Measurements from ENCODE around the gene COPA. TPM values are rescaled to one million over a fixed set of nuclear protein-coding genes. Genes with fewer than 3 reads are reported as not detected.

The COPA gene
- total and polyA plus RNA-seq, 10 of the 15 experiments (the other 5 are each of a cell fraction or from before 2014, with no cell fraction given): 53.7 to 180 (median 123) TPM

- SMC1A ChIA-PET (ENCODE audit: uncharacterized antibody, unreplicated experiment): interaction anchor here (0.9 to 9.5 kb wide), 5 partner anchors 11 to 37 kb away, joined by 3 to 98 read pairs (median 9); no protein-coding TSS in a partner anchor
- in situ Hi-C loops (cut with MboI) (no loop called here), intact Hi-C loops (cut with micrococcal nuclease; ENCODE audit: unreplicated experiment) (no loop called here)
- Histone ChIP-seq H3K27ac (ENCODE audit: control insufficient read depth, insufficient read depth) (no peak overlapping the region), H3K4me2 (ENCODE audit: control insufficient read depth, insufficient read depth) (no peak overlapping the region), H3K4me3 (no peak overlapping the region), H3K4me1 (ENCODE audit: control insufficient read depth, insufficient read depth, low read length) (no peaks in the 10 kb centered on the region), H3K27me3 (replicated peaks in 1 of 2; ENCODE audit: control insufficient read depth in 2 of 2, insufficient read depth in 2 of 2, low read length in 1 of 2) (no peaks in the 10 kb centered on the region), H2AFZ (ENCODE audit: control insufficient read depth, low read depth, low read length) (no peak overlapping the region), H3K36me3 (ENCODE audit: control insufficient read depth in 2 of 2, insufficient read depth in 2 of 2, low read length in 1 of 2) (no peaks in the 10 kb centered on the region; a peak in 1 of 4 replicates), H3K9me3 (replicated peaks; ENCODE audit: control insufficient read depth, insufficient read depth, low read length) (no peaks in the 10 kb centered on the region), H3K9ac (ENCODE audit: control insufficient read depth, insufficient read depth, low read length) (no peak overlapping the region), H4K20me1 (ENCODE audit: control insufficient read depth, insufficient read depth) (no peaks in the 10 kb centered on the region), H3K79me2 (ENCODE audit: control insufficient read depth, insufficient read depth, low read length) (peaks cover 26% of the 10 kb centered on the region)
- TF ChIP-seq CBX3 (IDR thresholded peaks at IDR 0.05; ENCODE audit: borderline replicate concordance, low read depth): no peak
- no peak for TF ChIP-seq CREB1 (IDR thresholded peaks at IDR 0.05; ENCODE audit: low read depth)
- no TSS peak for BruUV-seq (replicated peaks)
- ATAC-seq (no peak), FAIRE-seq (no peak), DNase-seq (ENCODE audit: low read depth, low spot score) (no peak)
- POLR2A ChIA-PET: no interaction called here
- RAD21 ChIA-PET (ENCODE audit: unreplicated experiment): interaction anchor here (1.7 to 6.0 kb wide), 3 partner anchors 36 to 65 kb away, joined by 5 to 128 read pairs (median 6); partner anchors contain the start of gene CASQ1
- CTCF ChIA-PET: interaction anchor here (0.6 to 10.6 kb wide), 7 partner anchors 14 to 150 kb away, joined by 3 to 273 read pairs (median 8); partner anchors contain the start of gene CASQ1
- 65% methylated on average over 4 of the region's 4 CpGs for WGBS (ENCODE audit: insufficient coverage, insufficient replicate concordance, low lambda C conversion rate, missing lambda C conversion rate)
These were observed 87.2 kb downstream of the COPA start for GRCh38 chr1:160255781-160256300.

GRCh38 chr1:160251687-160252526, 91.1 kb downstream of the COPA start:
- peaks cover 3% of the 10 kb centered on the region for H3K79me2 ChIP-seq (ENCODE audit: control insufficient read depth, insufficient read depth, low read length)
- intact Hi-C loops (cut with micrococcal nuclease; ENCODE audit: unreplicated experiment) (loop anchor here (1.0 to 5.0 kb wide), 4 partner anchors 40 to 151 kb away; no protein-coding TSS in a partner anchor), in situ Hi-C loops (cut with MboI) (loop anchor here (5.0 kb wide), 2 partner anchors 55 to 155 kb away; partner anchors contain the start of gene IGSF8)
- H3K4me3 ChIP-seq: no peak overlapping the region
- RAD21 ChIA-PET (ENCODE audit: unreplicated experiment): interaction anchor here (0.6 to 6.0 kb wide), 33 partner anchors 11 to 222 kb away, joined by 3 to 128 read pairs (median 8); partner anchors contain the start of genes CASQ1, DCAF8, IGSF8 and PEA15
- H3K9me3 ChIP-seq (replicated peaks; ENCODE audit: control insufficient read depth, insufficient read depth, low read length): no peaks in the 10 kb centered on the region
- H4K20me1 ChIP-seq (ENCODE audit: control insufficient read depth, insufficient read depth): no peaks in the 10 kb centered on the region
- no peaks in the 10 kb centered on the region for H3K4me1 ChIP-seq (ENCODE audit: control insufficient read depth, insufficient read depth, low read length)
- no peak overlapping the region for H3K9ac ChIP-seq (ENCODE audit: control insufficient read depth, insufficient read depth, low read length)
- CTCF ChIA-PET: interaction anchor here (0.6 to 10.6 kb wide), 60 partner anchors 11 to 1144 kb away, joined by 3 to 273 read pairs (median 5); partner anchors contain the start of genes ATP1A4, CASQ1, DCAF8 and IGSF8
- peak; percentile 31 for DNase-seq (ENCODE audit: low read depth, low spot score)
- peak; percentile 84 for FAIRE-seq
- BruUV-seq (replicated peaks): no TSS peak
- 85% methylated on average over 5 of the region's 5 CpGs for WGBS (ENCODE audit: insufficient coverage, insufficient replicate concordance, low lambda C conversion rate, missing lambda C conversion rate)
- H3K36me3 ChIP-seq (ENCODE audit: control insufficient read depth in 2 of 2, insufficient read depth in 2 of 2, low read length in 1 of 2): no peaks in the 10 kb centered on the region; a peak in 1 of 4 replicates
- POLR2A ChIA-PET: interaction anchor here (0.6 to 3.4 kb wide), 8 partner anchors 9 to 164 kb away, joined by 3 to 22 read pairs (median 3); partner anchors contain the start of genes DCAF8 and IGSF8
- no peak overlapping the region for H3K4me2 ChIP-seq (ENCODE audit: control insufficient read depth, insufficient read depth)
- SMC1A ChIA-PET (ENCODE audit: uncharacterized antibody, unreplicated experiment): interaction anchor here (0.6 to 9.5 kb wide), 51 partner anchors 10 to 245 kb away, joined by 3 to 123 read pairs (median 5); partner anchors contain the start of genes CASQ1, DCAF8, PEA15 and PEX19
- no peaks in the 10 kb centered on the region for H3K27me3 ChIP-seq (replicated peaks in 1 of 2; ENCODE audit: control insufficient read depth in 2 of 2, insufficient read depth in 2 of 2, low read length in 1 of 2)
- no peak overlapping the region; the same call in 1 of the 2 replicates for H3K27ac ChIP-seq (ENCODE audit: control insufficient read depth, insufficient read depth)
- no peak overlapping the region for H2AFZ ChIP-seq (ENCODE audit: control insufficient read depth, low read depth, low read length)
- peak; percentile 98 for ATAC-seq
- no peak for TF ChIP-seq CHD1 (IDR thresholded peaks at IDR 0.05; ENCODE audit: low read depth, low read length)
- peak; percentile 26 for TF ChIP-seq SKIL (IDR thresholded peaks at IDR 0.05; ENCODE audit: low read depth, poor library complexity, severe bottlenecking)
- no peak for TF ChIP-seq MTA3 (IDR thresholded peaks at IDR 0.05; ENCODE audit: borderline replicate concordance, low read length)
- TF ChIP-seq BCL11A (IDR thresholded peaks at IDR 0.05; ENCODE audit: low read depth, low read length): no peak
- no peak for TF ChIP-seq ZSCAN29 (IDR thresholded peaks at IDR 0.05)
- TF ChIP-seq SIN3A (IDR thresholded peaks at IDR 0.05; ENCODE audit: low read depth, low read length): no peak
- TF ChIP-seq SMC3 (IDR thresholded peaks at IDR 0.05; ENCODE audit: borderline replicate concordance, low read length): peak; percentile 95
- TF ChIP-seq MTA2 (IDR thresholded peaks at IDR 0.05; ENCODE audit: low read depth): no peak
- TF ChIP-seq CHD4 (IDR thresholded peaks at IDR 0.05): no peak

All from GM12878 (cell line).